ENCODE results near the gene PSTK. TPM values are rescaled to one million over a fixed set of nuclear protein-coding genes. Genes with fewer than 3 reads are reported as not detected.

PSTK gene
- total and polyA plus RNA-seq, 2 of the 13 experiments (the other 11 are each of a cell fraction or from before 2014, with no cell fraction given), result 8.2 to 9.3 TPM

DNA sequence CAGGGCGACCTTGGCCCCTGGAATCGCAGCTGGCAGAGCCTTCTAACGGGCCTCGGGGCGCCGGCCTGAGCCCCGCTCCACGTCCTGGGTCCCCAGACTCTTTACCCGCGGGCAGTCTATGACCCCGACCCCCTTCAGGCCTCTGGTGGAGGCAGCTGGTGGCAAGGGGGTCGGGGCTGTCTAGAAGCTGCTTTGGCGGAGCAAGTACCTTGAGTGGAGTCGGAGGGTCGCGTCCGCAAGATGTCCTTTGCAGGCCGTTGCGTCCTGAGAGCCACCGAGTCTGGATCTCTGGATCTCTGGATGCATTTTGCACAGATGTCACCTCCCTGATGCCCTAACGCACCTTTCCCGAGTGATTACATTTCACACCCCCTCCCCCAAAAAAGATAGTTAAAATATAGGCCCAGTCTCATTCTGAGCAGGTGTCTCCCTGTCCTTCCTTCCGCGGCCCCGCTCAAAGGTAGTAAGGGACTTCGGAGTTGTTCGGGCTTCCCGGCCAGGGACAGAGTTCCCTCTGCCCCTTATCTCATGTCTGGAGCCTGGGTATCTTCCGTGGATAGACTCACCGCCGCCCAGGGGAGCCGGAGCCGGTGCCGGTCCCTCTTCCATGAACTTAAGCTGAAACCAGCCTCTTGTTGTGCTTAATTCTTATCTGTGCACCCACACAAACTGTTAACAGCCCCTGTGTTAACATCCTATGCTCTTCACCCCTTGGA, 29.1 kb downstream of the PSTK start (continued):
- TF ChIP-seq MAFK (conservative IDR thresholded peaks at IDR 0.05 in 1 of 2, IDR thresholded peaks at IDR 0.05 in 1 of 2; ENCODE audit: low read length in 2 of 2) (no peak), HOXA7 (CRISPR knock-in tag; IDR thresholded peaks at IDR 0.05) (no peak), TFE3 (CRISPR knock-in tag; IDR thresholded peaks at IDR 0.05) (0 out of 2 replicates have a peak, but pooled peaks have one; percentile 8), U2AF1 (optimal IDR thresholded peaks at IDR 0.05; ENCODE audit: low read depth, low read length) (no peak), CHCHD3 (CRISPR knock-in tag; IDR thresholded peaks at IDR 0.05) (no peak), ZSCAN12 (CRISPR knock-in tag; IDR thresholded peaks at IDR 0.05) (peak; percentile 52; the same call in 1 of the 2 replicates), ZC3H13 (CRISPR knock-in tag; IDR thresholded peaks at IDR 0.05) (no peak), TRIM22 (IDR thresholded peaks at IDR 0.05) (no peak), RBFOX2 (IDR thresholded peaks at IDR 0.05; ENCODE audit: low read depth, low read length) (no peak), ZNF687 (CRISPR knock-in tag; IDR thresholded peaks at IDR 0.05) (peak; percentile 1; the same call in 1 of the 2 replicates), ZNF615 (CRISPR knock-in tag; IDR thresholded peaks at IDR 0.05; ENCODE audit: borderline replicate concordance) (0 out of 2 replicates have a peak, but pooled peaks have one; percentile 25), ARID2 (CRISPR knock-in tag; IDR thresholded peaks at IDR 0.05; ENCODE audit: borderline replicate concordance) (no peak), ATF7 (IDR thresholded peaks at IDR 0.05) (no peak), ATF7 (CRISPR knock-in tag; IDR thresholded peaks at IDR 0.05) (no peak), NAIF1 (CRISPR knock-in tag; IDR thresholded peaks at IDR 0.05; ENCODE audit: borderline replicate concordance) (peak; percentile 69; the same call in 1 of the 2 replicates), RAD21 (CRISPR knock-in tag; IDR thresholded peaks at IDR 0.05) (peak; percentile 64; the same call in 1 of the 2 replicates), EEA1 (CRISPR knock-in tag; IDR thresholded peaks at IDR 0.05; ENCODE audit: borderline replicate concordance) (no peak), PHF8 (CRISPR knock-in tag; IDR thresholded peaks at IDR 0.05) (peak; percentile 34; the same call in 1 of the 2 replicates), HMG20B (CRISPR knock-in tag; conservative IDR thresholded peaks at IDR 0.05) (0 out of 2 replicates have a peak, but pooled peaks have one; percentile 5), ZNF367 (CRISPR knock-in tag; IDR thresholded peaks at IDR 0.05; ENCODE audit: borderline replicate concordance) (0 out of 2 replicates have a peak, but pooled peaks have one; percentile 3)
- TF ChIP-seq, protein P1, sequence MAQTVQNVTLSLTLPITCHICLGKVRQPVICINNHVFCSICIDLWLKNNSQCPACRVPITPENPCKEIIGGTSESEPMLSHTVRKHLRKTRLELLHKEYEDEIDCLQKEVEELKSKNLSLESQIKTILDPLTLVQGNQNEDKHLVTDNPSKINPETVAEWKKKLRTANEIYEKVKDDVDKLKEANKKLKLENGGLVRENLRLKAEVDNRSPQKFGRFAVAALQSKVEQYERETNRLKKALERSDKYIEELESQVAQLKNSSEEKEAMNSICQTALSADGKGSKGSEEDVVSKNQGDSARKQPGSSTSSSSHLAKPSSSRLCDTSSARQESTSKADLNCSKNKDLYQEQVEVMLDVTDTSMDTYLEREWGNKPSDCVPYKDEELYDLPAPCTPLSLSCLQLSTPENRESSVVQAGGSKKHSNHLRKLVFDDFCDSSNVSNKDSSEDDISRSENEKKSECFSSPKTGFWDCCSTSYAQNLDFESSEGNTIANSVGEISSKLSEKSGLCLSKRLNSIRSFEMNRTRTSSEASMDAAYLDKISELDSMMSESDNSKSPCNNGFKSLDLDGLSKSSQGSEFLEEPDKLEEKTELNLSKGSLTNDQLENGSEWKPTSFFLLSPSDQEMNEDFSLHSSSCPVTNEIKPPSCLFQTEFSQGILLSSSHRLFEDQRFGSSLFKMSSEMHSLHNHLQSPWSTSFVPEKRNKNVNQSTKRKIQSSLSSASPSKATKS (CRISPR knock-in tag; IDR thresholded peaks at IDR 0.05), result peak; percentile 24; the same call in 1 of the 2 replicates
